ENCODE measurements around the gene STK17A. TPM values are rescaled to one million over a fixed set of nuclear protein-coding genes. Genes with fewer than 3 reads are reported as not detected.

The STK17A gene
- total and polyA plus RNA-seq, 2 of the 8 experiments (the other 6 are each of a cell fraction or from before 2014, with no cell fraction given), result 2.2 to 12.2 TPM

DNA sequence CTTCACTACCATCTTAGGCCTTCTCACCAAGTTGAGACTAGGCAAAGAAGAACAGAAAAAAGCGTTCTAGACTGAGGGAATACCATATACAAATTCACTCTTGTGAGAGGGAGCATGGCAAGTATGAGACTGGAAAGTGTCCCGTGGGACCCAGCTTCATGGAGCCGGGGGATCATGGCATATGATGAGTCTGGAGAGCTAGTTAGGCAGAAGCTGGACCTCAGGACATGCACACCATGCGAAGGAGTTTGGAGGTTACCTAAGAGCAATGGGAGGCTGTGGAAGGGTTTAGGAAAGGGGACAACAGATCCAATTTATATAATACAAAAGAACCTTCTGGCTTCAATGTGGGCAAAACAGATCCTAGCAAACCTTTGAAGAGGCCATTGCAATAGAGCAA is 34.1 kb downstream of the STK17A start:
- Histone ChIP-seq H2BK15ac (ENCODE audit: low read length) (no peak overlapping the region), H3K4ac (replicated peaks; ENCODE audit: insufficient read length, low read depth, low read length) (no peak overlapping the region), H4K20me1 (replicated peaks in 1 of 2; ENCODE audit: control insufficient read depth in 1 of 2, insufficient read depth in 2 of 2, low read length in 2 of 2) (peaks cover 0 to 2% of the 10 kb centered on the region in 2 experiments), H3K4me2 (ENCODE audit: insufficient read depth in 1 of 2, low read depth in 2 of 2, low read length in 2 of 2) (no peak overlapping the region), H3K4me3 (ENCODE audit: extremely low read depth in 1 of 4, insufficient read depth in 2 of 4, low read depth in 3 of 4, low read length in 4 of 4) (no peak overlapping the region), H2BK20ac (ENCODE audit: low read length) (no peak overlapping the region), H3K23me2 (ENCODE audit: low read depth, low read length) (no peaks in the 10 kb centered on the region), H3K14ac (ENCODE audit: insufficient read length) (no peak overlapping the region), H2BK120ac (replicated peaks; ENCODE audit: low read depth, low read length) (no peak overlapping the region), H3K56ac (replicated peaks; ENCODE audit: insufficient read length, low read depth, low read length) (no peak overlapping the region), H2AFZ (ENCODE audit: low read length) (no peak overlapping the region), H3K79me1 (ENCODE audit: low read depth, low read length) (peaks cover 5% of the 10 kb centered on the region; the same call in 1 of the 2 replicates), H2BK5ac (ENCODE audit: low read depth, low read length) (no peak overlapping the region), H2BK12ac (ENCODE audit: low read depth, low read length) (no peak overlapping the region), H3K18ac (ENCODE audit: extremely low read depth, low read length) (no peak overlapping the region), H4K8ac (ENCODE audit: extremely low read depth, insufficient read depth, low read length) (no peak overlapping the region), H3K27me3 (replicated peaks in 1 of 4; ENCODE audit: control insufficient read depth in 3 of 4, extremely low read depth in 1 of 4, insufficient read depth in 3 of 4, low read length in 3 of 4) (no peaks in the 10 kb centered on the region), H3K9ac (replicated peaks in 1 of 4; ENCODE audit: extremely low read depth in 1 of 4, low read depth in 3 of 4, low read length in 3 of 4) (no peak overlapping the region), H3K36me3 (ENCODE audit: control insufficient read depth in 2 of 4, insufficient read depth in 4 of 4, low read length in 3 of 4) (peaks cover 0 to 4% (median 1%) of the 10 kb centered on the region in 4 experiments; a peak in 2 of 8 replicates), H3K23ac (ENCODE audit: insufficient read length) (no peak overlapping the region), H4K91ac (replicated peaks; ENCODE audit: insufficient read length, low read length) (no peak overlapping the region), H2AK5ac (ENCODE audit: low read depth, low read length) (no peak overlapping the region), H4K5ac (ENCODE audit: insufficient read length, low read depth, low read length) (no peak overlapping the region), H3K27ac (ENCODE audit: low read depth, low read length) (no peak overlapping the region), H3K9me3 (ENCODE audit: insufficient read depth in 2 of 2, low read depth in 1 of 2, low read length in 1 of 2) (no peaks in the 10 kb centered on the region), H3K4me1 (replicated peaks in 1 of 4; ENCODE audit: control insufficient read depth in 3 of 4, insufficient read depth in 4 of 4, low read length in 3 of 4) (peaks cover 0 to 3% (median 1%) of the 10 kb centered on the region in 4 experiments; a peak in 2 of 7 replicates), H3K79me2 (ENCODE audit: control insufficient read depth in 1 of 2, insufficient read depth in 2 of 2, low read length in 2 of 2) (no peaks in the 10 kb centered on the region)
- CTCF ChIA-PET (ENCODE audit: partially characterized antibody), result interaction anchor here (0.6 to 1.9 kb wide), 5 partner anchors 11 to 338 kb away, joined by 3 to 9 read pairs (median 3); partner anchors contain the start of gene STK17A
- WGBS, 2 experiments (ENCODE audit: extremely low coverage in 1 of 2, insufficient coverage in 1 of 2, insufficient read length in 1 of 2, insufficient replicate concordance in 2 of 2, low coverage in 1 of 2, low lambda C conversion rate in 2 of 2, missing lambda C conversion rate in 1 of 2), result 86% methylated on average over 4 of the region's 4 CpGs; no CpG with 5 or more reads in 1 of the 2 experiments
- POLR2A ChIA-PET (ENCODE audit: partially characterized antibody), result interaction anchor here (1.1 kb wide), 1 partner anchor 12 kb away, joined by 3 read pairs; no protein-coding TSS in a partner anchor
- TF ChIP-seq BCL11A (IDR thresholded peaks at IDR 0.05; ENCODE audit: low read depth in 2 of 2, low read length in 2 of 2), result no peak
- TF ChIP-seq POU5F1 (IDR thresholded peaks at IDR 0.05; ENCODE audit: low read depth, low read length), result no peak
- TF ChIP-seq TCF12 (IDR thresholded peaks at IDR 0.05; ENCODE audit: low read depth, low read length), result no peak
- TF ChIP-seq TEAD4 (IDR thresholded peaks at IDR 0.05; ENCODE audit: low read depth, low read length), result no peak
- no peak for TF ChIP-seq KDM1A (IDR thresholded peaks at IDR 0.05; ENCODE audit: borderline replicate concordance, low read length)
- no peak for TF ChIP-seq CEBPB (IDR thresholded peaks at IDR 0.05; ENCODE audit: low read depth, low read length)
- TF ChIP-seq PHF8 (conservative IDR thresholded peaks at IDR 0.05; ENCODE audit: low read depth, low read length), result no peak
- no peak for TF ChIP-seq JUN (IDR thresholded peaks at IDR 0.05; ENCODE audit: low read depth, low read length)
- no peak for TF ChIP-seq RAD21 (IDR thresholded peaks at IDR 0.05 in 1 of 2, conservative IDR thresholded peaks at IDR 0.05 in 1 of 2; ENCODE audit: low read depth in 2 of 2, low read length in 2 of 2)
- TF ChIP-seq SUZ12 (IDR thresholded peaks at IDR 0.05; ENCODE audit: low read length), result no peak
- no peak for TF ChIP-seq SP4 (IDR thresholded peaks at IDR 0.05; ENCODE audit: low read length)
- FAIRE-seq (no peak), DNase-seq (ENCODE audit: low read depth in 1 of 2, low spot score in 2 of 2) (no peak)
